CD14-positive monocyte (primary cell): ENCODE results near the gene RAB11FIP5. TPM values are rescaled to one million over a fixed set of nuclear protein-coding genes. Genes with fewer than 3 reads are reported as not detected.

ENCODE experiments used
- DNase-seq, 3 donors: peaks; one replicate each; pipeline ENCODE4 v3.0.0-alpha.2; 2011 to 2022
- H2AFZ ChIP-seq: 2 replicates; pipeline ENCODE4 v1.6.0; 2012; ENCODE audit warnings: mild to moderate bottlenecking, low read depth, low read length, inconsistent platforms; ENCODE audit not compliant: insufficient read depth, poor library complexity, severe bottlenecking
- H3K27ac ChIP-seq, 2 donors: 1 replicate in 1 of 2; 2 replicates in 1 of 2; pipeline ENCODE4 v1.5.1; 2012 to 2013; ENCODE audit warnings: low read length in 2 of 2, control low read depth in 1 of 2, inconsistent platforms in 1 of 2, low read depth in 1 of 2, mild to moderate bottlenecking in 1 of 2
- H3K27me3 ChIP-seq, 2 donors: one replicate each; pipeline versions ENCODE4 v1.6.0 to v1.6.1; 2011 to 2013; ENCODE audit warnings: low read length in 2 of 2; ENCODE audit not compliant: control insufficient read depth in 2 of 2, insufficient read depth in 2 of 2
- H3K36me3 ChIP-seq, 2 donors: replicated peaks in 1 of 2; 1 replicate in 1 of 2; 2 replicates in 1 of 2; pipeline versions ENCODE4 v1.5.1 to v1.6.1; 2012 to 2013; ENCODE audit warnings: low read length in 2 of 2, control low read depth in 1 of 2, inconsistent platforms in 1 of 2, mild to moderate bottlenecking in 1 of 2; ENCODE audit not compliant: insufficient read depth in 2 of 2, control insufficient read depth in 1 of 2
- H3K4me1 ChIP-seq, 2 donors: 1 replicate in 1 of 2; 2 replicates in 1 of 2; pipeline versions ENCODE4 v1.5.1 to v1.6.1; 2012 to 2013; ENCODE audit warnings: low read length in 2 of 2, control low read depth in 1 of 2, inconsistent platforms in 1 of 2, mild to moderate bottlenecking in 1 of 2, moderate library complexity in 1 of 2; ENCODE audit not compliant: insufficient read depth in 2 of 2, control insufficient read depth in 1 of 2
- H3K4me2 ChIP-seq: replicated peaks from 2 replicates; pipeline ENCODE3; 2012; ENCODE audit warnings: low read length, moderate library complexity, mild to moderate bottlenecking; ENCODE audit not compliant: poor library complexity, severe bottlenecking; ENCODE audit errors: extremely low read depth
- H3K4me3 ChIP-seq, 3 experiments: fragments of 200-600 bp in 1 of 3; sonication (generic) in 1 of 3; replicated peaks in 1 of 3; 1 replicate in 2 of 3; 2 replicates in 1 of 3; pipeline ENCODE4 v1.5.1; 2011 to 2013; ENCODE audit warnings: low read length in 3 of 3, mild to moderate bottlenecking in 3 of 3, control low read depth in 2 of 3, low read depth in 2 of 3, inconsistent platforms in 1 of 3, moderate library complexity in 1 of 3
- H3K79me2 ChIP-seq: 2 replicates; pipeline ENCODE4 v1.6.0; 2012; ENCODE audit warnings: mild to moderate bottlenecking, control low read depth, inconsistent platforms, low read length, moderate library complexity; ENCODE audit not compliant: insufficient read depth
- H3K9ac ChIP-seq: 2 replicates; pipeline ENCODE4 v1.6.0; 2017; ENCODE audit warnings: low read length, mild to moderate bottlenecking; ENCODE audit not compliant: insufficient read depth, poor library complexity, severe bottlenecking
- H3K9me3 ChIP-seq, 2 donors: replicated peaks in 1 of 2; 1 replicate in 1 of 2; 2 replicates in 1 of 2; pipeline versions ENCODE4 v1.5.1 to v1.6.1; 2012 to 2013; ENCODE audit warnings: low read length in 2 of 2, control low read depth in 1 of 2; ENCODE audit not compliant: control insufficient read depth in 1 of 2, insufficient read depth in 1 of 2
- H4K20me1 ChIP-seq: 2 replicates; pipeline ENCODE4 v1.6.0; 2012; ENCODE audit warnings: mild to moderate bottlenecking, low read length, control low read depth, moderate library complexity; ENCODE audit not compliant: insufficient read depth
- H3K27ac Mint-ChIP-seq, 7 donors: one replicate each; pipeline ENCODE4 v1.8.0; 2020; ENCODE audit warnings: mild to moderate bottlenecking in 7 of 7, mixed read lengths in 7 of 7, moderate library complexity in 6 of 7, inconsistent platforms in 2 of 7
- H3K27me3 Mint-ChIP-seq, 3 donors: one replicate each; pipeline ENCODE4 v1.8.0; 2021 to 2022; ENCODE audit warnings: low read depth in 3 of 3, mild to moderate bottlenecking in 3 of 3, mixed read lengths in 3 of 3, moderate library complexity in 3 of 3, inconsistent platforms in 1 of 3
- H3K36me3 Mint-ChIP-seq, 2 donors: one replicate each; pipeline ENCODE4 v1.8.0; 2020; ENCODE audit warnings: mixed read lengths in 2 of 2, inconsistent platforms in 1 of 2, mild to moderate bottlenecking in 1 of 2
- H3K4me1 Mint-ChIP-seq: one replicate; pipeline ENCODE4 v1.8.0; 2020; ENCODE audit warnings: mild to moderate bottlenecking, mixed read lengths
- H3K4me3 Mint-ChIP-seq, 2 donors: one replicate each; pipeline ENCODE4 v1.8.0; 2020; ENCODE audit warnings: mild to moderate bottlenecking in 2 of 2, mixed read lengths in 2 of 2, moderate library complexity in 1 of 2
- H3K9me3 Mint-ChIP-seq, 7 donors: one replicate each; pipeline ENCODE4 v1.8.0; 2020 to 2022; ENCODE audit warnings: mixed read lengths in 7 of 7, mild to moderate bottlenecking in 6 of 7, moderate library complexity in 6 of 7, inconsistent platforms in 2 of 7
- WGBS: methylation state at CpG from one replicate; pipeline ENCODE4 v1.1.5; 2013; ENCODE audit warnings: missing lambda C conversion rate; ENCODE audit not compliant: insufficient coverage; 5-methylcytosine and 5-hydroxymethylcytosine counted together
- intact Hi-C, 2 donors: fragments of 100-400 bp; cut with micrococcal nuclease; formaldehyde crosslinking; loops; one replicate each; pipeline versions ENCODE4 v1.15.0 to v1.15.1; 2023
- polyA plus RNA-seq, 3 donors: library from polyadenylated mRNA; depleted of rRNA in 1 of 3; unstranded in 2 of 3; stranded (reverse) in 1 of 3; fragments of 300-500 nt in 2 of 3; fragments of >200 nt in 1 of 3; fragmentation: Illumina TruSeq in 2 of 3; gene quantifications; 1 replicate in 2 of 3; 2 replicates in 1 of 3; pipeline ENCODE4 v1.2.3, GENCODE V29; 2012 to 2021
- TF ChIP-seq, protein P1 (sequence below): fragments of 200-600 bp; IDR thresholded peaks from one replicate; pipeline ENCODE4 v1.8.0; 2022; ENCODE audit warnings: antibody characterized with exemption, mild to moderate bottlenecking

Gene RAB11FIP5
- polyA plus RNA-seq, 3 donors: 0.57 to 0.93 (median 0.61) TPM

DNA sequence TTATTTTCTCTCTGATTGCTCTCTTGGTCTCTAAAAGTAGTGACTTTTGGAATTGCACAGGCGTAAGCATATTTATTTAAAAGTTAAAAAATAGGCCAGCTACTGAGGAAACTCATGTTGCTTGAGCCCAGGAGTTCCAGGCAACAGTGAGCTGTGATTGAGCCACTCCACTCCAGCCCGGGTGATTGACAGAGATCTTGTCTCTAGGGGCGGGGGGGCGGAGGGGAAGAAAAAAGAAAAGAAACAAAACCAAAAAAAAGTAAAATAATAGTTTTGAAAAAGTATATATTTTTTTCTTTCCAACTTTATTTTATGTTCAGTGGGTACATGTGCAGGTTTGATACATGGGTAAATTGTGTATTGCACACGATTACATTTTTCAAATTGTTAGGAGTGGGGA lies 18.0 kb upstream of the RAB11FIP5 start:
- no peak for DNase-seq
- Histone ChIP-seq H3K9me3 (no peaks in the 10 kb centered on the region), H3K79me2 (no peaks in the 10 kb centered on the region), H3K4me2 (no peak overlapping the region), H3K4me1 (no peaks in the 10 kb centered on the region), H3K36me3 (no peaks in the 10 kb centered on the region), H4K20me1 (no peaks in the 10 kb centered on the region), H3K9ac (no peak overlapping the region), H2AFZ (no peak overlapping the region), H3K4me3 (no peak overlapping the region), H3K27ac (no peak overlapping the region), H3K27me3 (peaks cover 2 to 9% of the 10 kb centered on the region in 2 donors)
- Mint-ChIP-seq H3K27ac (no peak overlapping the region), H3K4me3 (no peak overlapping the region), H3K4me1 (peaks cover 7% of the 10 kb centered on the region), H3K9me3 (peaks cover 0 to 3% (median 0%) of the 10 kb centered on the region in 7 donors), H3K27me3 (peaks cover 11 to 24% (median 12%) of the 10 kb centered on the region in 3 donors), H3K36me3 (no peaks in the 10 kb centered on the region)
- TF ChIP-seq, protein P1, sequence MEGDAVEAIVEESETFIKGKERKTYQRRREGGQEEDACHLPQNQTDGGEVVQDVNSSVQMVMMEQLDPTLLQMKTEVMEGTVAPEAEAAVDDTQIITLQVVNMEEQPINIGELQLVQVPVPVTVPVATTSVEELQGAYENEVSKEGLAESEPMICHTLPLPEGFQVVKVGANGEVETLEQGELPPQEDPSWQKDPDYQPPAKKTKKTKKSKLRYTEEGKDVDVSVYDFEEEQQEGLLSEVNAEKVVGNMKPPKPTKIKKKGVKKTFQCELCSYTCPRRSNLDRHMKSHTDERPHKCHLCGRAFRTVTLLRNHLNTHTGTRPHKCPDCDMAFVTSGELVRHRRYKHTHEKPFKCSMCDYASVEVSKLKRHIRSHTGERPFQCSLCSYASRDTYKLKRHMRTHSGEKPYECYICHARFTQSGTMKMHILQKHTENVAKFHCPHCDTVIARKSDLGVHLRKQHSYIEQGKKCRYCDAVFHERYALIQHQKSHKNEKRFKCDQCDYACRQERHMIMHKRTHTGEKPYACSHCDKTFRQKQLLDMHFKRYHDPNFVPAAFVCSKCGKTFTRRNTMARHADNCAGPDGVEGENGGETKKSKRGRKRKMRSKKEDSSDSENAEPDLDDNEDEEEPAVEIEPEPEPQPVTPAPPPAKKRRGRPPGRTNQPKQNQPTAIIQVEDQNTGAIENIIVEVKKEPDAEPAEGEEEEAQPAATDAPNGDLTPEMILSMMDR: no peak
- intact Hi-C loops: no loop called here
- no CpG with 5 or more reads among the region's 5 CpGs for WGBS

DNA sequence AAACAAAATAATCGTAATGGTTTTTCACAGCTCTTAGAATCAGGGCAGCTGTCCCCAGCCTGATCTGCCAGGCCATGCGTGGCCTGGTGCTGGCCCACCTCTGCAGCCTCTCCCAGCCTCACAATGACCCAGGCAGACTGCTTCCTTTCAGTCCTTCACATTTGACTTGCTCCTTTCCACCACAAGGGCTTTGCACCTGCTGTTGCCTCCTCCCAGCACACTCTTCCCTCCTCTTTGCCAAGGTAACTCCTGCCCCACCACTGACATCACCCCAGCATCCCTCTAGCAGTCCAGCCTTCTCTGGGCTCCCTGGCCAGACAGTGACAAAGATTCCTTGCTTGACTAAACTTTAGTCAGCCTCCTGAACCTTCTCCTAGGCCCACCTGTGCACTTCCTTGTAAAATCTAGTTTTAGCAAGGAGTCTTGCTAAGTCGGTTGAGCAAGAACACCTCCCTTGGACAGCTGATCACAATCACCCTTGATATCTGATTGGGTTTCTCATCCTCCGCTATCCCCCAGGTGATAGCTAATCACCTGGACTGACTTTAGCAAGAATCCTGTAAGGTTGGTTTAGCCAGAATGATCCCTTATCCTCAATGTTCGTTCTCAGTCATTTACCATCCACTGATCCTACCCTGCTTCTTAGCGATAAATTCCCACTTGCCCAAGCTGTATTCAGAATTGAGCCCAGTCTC lies 16.2 kb upstream of the RAB11FIP5 start:
- DNase-seq: no peak
- no peaks in the 10 kb centered on the region for H4K20me1 ChIP-seq
- H3K4me2 ChIP-seq: no peak overlapping the region
- H3K27me3 ChIP-seq: peaks cover 2 to 9% of the 10 kb centered on the region in 2 donors
- no peaks in the 10 kb centered on the region for H3K79me2 ChIP-seq
- TF ChIP-seq, protein P1: no peak
- no peaks in the 10 kb centered on the region for H3K9me3 ChIP-seq
- Mint-ChIP-seq H3K4me3 (peak overlapping the region in 1 of 2 donors; percentile 12), H3K27ac (no peak overlapping the region), H3K9me3 (peaks cover 0 to 3% (median 0%) of the 10 kb centered on the region in 7 donors), H3K36me3 (no peaks in the 10 kb centered on the region), H3K4me1 (peaks cover 5% of the 10 kb centered on the region), H3K27me3 (peaks cover 9 to 26% (median 12%) of the 10 kb centered on the region in 3 donors)
- WGBS: 83% methylated on average over 4 of the region's 6 CpGs
- H3K36me3 ChIP-seq: no peaks in the 10 kb centered on the region
- intact Hi-C loops: no loop called here
- H3K4me3 ChIP-seq: no peak overlapping the region
- H3K9ac ChIP-seq: no peak overlapping the region
- no peak overlapping the region for H3K27ac ChIP-seq
- H2AFZ ChIP-seq: no peak overlapping the region
- H3K4me1 ChIP-seq: no peaks in the 10 kb centered on the region
